Skeletal muscle satellite cell (primary cell): ENCODE data around the gene TP73. TPM values are rescaled to one million over a fixed set of nuclear protein-coding genes. Genes with fewer than 3 reads are reported as not detected.

Experiments used
- H3K27me3 ChIP-seq: 2 replicates; pipeline ENCODE4 v1.7.0; 2013; ENCODE audit warnings: low read length; ENCODE audit not compliant: control insufficient read depth, insufficient read depth
- H3K36me3 ChIP-seq: 2 replicates; pipeline ENCODE4 v1.7.0; 2013; ENCODE audit warnings: mild to moderate bottlenecking, control low read depth, low read length; ENCODE audit not compliant: insufficient read depth
- H3K4me1 ChIP-seq: 2 replicates; pipeline ENCODE4 v1.7.0; 2013; ENCODE audit warnings: low read length; ENCODE audit not compliant: control insufficient read depth, insufficient read depth
- H3K4me2 ChIP-seq: 2 replicates; pipeline ENCODE4 v1.7.0; 2013; ENCODE audit warnings: mild to moderate bottlenecking, low read length
- H3K4me3 ChIP-seq: 2 replicates; pipeline ENCODE4 v1.7.0; 2013; ENCODE audit warnings: low read length
- H3K9ac ChIP-seq: 2 replicates; pipeline ENCODE4 v1.7.0; 2013; ENCODE audit warnings: mild to moderate bottlenecking, low read depth, low read length, moderate library complexity
- H3K9me3 ChIP-seq: replicated peaks from 2 replicates; pipeline ENCODE4 v1.7.0; 2013; ENCODE audit warnings: mild to moderate bottlenecking, control low read depth, low read length
- small RNA-seq: library from RNA; depleted of rRNA; stranded (forward); fragments of <200 nt; gene quantifications from one replicate; pipeline ENCODE3, GENCODE V24; 2012

Gene TP73

DNA sequence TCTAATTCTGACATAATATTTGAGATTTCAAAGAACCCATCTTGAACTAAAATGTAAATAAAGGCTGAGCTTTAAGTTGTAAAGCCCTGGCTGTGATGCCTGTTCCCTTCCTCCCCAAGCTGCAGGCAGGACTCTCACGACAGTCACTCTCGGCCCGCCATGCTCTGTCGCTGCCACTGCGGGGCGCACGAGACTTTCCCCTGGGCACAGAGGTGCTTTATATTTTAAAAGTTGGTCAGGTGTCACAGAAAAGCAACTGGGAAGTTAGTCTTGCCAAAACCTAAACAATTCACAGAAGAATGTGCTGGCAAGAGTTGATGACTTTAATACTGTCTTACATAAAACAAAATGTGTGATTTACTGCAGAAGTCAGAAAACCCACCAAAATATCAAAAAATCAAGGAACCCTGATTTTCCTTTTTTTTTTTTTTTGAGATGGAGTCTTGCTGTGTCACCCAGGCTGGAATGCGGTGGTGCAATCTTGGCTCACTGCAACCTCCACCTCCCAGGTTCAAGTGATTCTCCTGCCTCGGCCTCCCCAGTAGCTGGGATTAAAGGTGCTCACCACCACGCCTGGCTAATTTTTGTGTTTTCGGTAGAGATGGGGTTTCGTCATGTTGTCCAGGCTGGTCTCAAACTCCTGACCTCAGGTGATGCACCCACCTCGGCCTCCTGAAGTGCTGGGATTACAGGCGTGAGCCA is 133.3 kb downstream of the TP73 start:
- Histone ChIP-seq H3K9ac (no peak overlapping the region), H3K27me3 (no peaks in the 10 kb centered on the region), H3K9me3 (no peaks in the 10 kb centered on the region), H3K4me3 (no peak overlapping the region), H3K4me1 (no peaks in the 10 kb centered on the region), H3K4me2 (no peak overlapping the region), H3K36me3 (peaks cover 51% of the 10 kb centered on the region)

Small RNA genes lying within 50 kb of the gene (small RNA-seq; reads per million reads assigned to genes)
- not detected for gene RF02197
- not detected for gene RN7SL574P
